GM19193 (cell line): Measurements from ENCODE around the gene ARSG.
A peak's percentile ranks its signal among the peaks of the same experiment; 100 is the strongest.

ENCODE experiments used
- POLR2A ChIP-seq: IDR thresholded peaks from 4 replicates; pipeline ENCODE4 v1.6.1; 2011; ENCODE audit not compliant: insufficient read depth, insufficient read length; ENCODE audit errors: extremely low read depth

Gene ARSG

DNA sequence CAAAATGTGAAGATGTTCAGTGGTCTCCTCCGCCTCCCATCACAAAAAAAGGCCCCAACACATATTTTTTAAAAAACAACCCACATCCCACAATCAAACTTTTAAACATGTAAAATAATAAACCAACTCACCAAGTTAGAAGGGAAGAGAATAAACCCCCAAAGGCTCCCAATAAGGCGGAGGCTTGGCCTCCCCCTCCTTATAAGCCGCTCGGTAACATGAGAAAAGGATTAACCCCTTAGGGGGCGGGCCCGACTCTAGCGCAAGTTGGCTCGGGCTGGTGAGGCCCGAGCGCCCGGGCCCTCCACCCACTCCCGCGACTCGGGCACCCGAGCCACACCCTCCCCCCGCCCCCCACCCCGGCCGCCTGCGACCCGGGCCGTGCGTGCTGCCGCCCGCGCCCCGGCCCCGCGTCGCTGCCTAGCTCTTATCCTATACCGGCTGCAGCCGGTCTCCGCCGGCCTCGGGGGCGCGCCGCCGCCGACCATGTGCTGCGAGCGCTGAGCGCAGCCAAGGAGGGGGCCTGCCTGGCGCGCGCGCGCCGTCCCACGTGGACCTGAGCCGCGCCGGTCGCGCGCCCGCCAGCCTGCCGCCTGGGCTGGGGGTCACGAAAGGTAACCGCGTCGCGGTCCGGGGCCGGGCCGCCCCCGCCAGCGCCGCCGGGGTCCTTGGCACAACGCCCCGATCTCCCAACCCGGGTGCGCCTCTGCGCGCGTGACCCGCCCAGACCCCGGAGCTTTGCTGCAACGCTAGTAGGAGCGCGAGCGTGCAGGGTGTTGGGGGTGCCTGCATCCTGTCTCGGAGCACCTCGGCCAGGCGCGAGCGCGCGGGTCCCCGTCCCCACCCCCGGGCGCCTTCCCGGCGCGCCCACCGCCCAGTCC lies at the start of gene ARSG, which contains the start of gene SLC16A6:
Gene ARSG, plus strand, starts transcription at position 541 of the 881 bp plus-strand sequence. CDS start 15,999 bp downstream, outside the sequence.
Gene SLC16A6, minus strand, starts transcription at position 173 of the 881 bp plus-strand sequence. CDS start 12,807 bp downstream, outside the sequence.
- TF ChIP-seq POLR2A = peak; percentile 66

DNA sequence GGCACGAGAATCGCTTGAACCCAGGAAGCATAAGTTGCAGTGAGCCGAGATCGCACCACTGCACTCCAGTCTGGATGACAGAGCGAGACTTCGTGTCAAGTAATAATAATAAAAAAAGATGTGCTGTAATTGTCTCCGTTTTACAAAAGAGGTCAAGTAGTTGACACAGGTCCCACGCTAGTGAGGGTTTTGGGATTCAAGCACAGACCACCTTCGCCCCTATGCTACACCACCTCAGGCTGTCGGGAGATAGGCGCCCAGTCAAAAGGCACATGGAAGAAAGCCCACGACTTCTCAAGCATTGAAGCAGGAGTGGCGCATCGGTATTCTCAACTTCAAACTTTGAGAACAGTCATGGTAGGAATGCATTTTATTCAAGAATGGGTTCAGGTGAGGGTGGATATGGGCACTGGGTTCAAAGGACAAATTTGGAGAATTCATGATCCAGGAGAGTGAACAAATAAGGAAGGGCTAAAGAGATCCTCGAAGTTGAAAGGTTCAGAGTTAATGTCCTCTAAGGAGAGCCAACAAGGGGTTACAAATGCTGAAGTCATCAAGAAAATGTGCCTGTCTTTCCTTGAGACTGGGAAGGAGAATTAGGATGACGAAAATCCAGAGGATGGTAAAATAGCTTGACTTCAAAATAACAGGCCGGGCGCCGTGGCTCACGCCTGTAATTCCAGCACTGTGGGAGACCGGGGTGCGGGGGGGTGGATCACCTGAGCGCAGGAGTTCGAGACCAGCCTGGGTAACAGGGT lies 44.8 kb upstream of the ARSG start:
- TF ChIP-seq POLR2A = no peak

DNA sequence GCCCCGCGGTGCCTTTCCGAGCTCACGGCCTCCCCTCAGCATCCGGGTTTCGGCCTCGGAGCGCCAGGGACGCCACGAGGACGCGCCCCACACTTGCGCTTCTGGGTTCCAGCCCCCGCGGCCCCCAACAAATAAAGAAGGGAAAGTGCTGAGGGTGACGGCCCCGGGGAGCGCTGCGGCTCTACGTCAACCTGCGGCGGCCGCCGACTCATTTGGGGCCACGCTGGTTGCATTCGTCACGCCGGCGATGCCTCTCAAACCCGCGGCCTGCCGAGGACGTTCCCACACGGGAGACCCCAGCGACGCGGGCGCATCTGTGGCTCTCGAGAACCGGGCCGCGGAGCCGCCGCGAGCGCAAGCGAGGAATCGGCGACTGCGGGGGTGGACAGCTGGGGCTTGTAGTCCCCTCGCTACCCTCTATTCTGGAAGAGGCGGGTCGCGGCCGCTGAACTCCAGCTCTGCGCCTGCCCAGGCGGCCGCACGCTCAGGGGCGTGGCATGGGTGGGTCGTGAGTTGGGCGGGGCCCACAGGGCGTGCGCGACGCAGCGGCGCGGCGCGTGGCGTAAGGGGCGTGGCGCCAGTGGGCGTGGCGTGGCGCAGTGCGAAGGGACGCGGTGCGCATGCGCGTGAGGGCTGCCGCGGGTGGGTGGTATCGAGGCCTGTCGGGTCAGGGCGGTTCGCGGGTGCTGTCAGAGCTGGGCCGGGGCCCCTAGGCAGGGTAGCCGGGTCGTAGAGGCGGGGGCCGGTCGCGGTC lies 43.7 kb upstream of the ARSG start, which contains the start of gene AMZ2:
Gene AMZ2, plus strand, starts transcription at position 599 of the 754 bp plus-strand sequence. CDS start 2,145 bp downstream, outside the sequence.
- peak; percentile 94 for TF ChIP-seq POLR2A

DNA sequence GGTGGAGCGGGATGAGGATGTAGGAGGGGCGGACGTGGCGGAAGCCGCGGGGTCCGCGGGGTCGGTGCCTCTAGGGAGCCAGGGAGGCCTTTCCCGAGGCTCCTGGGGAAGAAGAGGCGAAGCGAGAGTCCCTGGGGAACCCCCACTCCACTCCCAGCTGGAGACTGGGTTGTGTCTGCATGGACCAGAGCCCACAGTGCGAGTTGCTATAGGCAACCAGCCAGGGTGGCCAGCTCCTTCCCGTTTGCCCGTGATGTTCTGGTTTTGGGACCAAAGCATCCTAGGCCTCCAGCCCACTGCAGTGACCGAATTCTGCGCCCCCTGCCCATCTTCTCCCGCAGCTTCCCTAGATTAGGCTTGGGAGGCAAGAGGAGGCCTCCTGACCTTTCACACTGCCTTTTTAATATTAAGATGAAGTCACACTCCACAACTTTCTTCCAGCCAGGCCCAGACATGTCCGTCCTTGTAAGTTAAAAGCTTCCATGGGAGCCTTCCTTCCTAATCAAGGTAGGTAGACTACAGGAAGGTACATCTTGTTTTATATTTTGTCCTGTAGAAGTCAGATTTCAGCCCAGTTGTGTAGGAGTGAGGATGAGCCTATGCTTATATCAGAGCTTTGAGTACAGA lies 43.0 kb upstream of the ARSG start:
- no peak for TF ChIP-seq POLR2A

DNA sequence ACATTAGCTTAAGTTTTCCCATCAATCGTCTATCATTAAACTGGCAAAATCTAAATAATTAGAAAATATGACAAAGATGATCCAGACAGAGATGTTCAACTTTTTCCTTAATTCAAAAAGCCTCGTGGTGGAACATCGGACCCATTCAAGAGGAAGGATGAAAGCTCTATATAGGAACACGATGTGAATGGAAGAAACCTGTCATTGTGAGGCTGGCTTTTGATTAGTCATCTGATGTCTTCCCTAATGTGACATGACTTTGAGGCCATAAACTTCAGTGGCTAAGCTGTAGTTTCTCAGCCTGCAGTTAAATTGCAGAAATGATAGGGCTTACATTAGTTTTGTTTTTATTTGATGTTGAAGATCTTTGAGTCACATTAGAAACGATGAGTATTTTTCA lies 42.4 kb upstream of the ARSG start:
- no peak for TF ChIP-seq POLR2A

DNA sequence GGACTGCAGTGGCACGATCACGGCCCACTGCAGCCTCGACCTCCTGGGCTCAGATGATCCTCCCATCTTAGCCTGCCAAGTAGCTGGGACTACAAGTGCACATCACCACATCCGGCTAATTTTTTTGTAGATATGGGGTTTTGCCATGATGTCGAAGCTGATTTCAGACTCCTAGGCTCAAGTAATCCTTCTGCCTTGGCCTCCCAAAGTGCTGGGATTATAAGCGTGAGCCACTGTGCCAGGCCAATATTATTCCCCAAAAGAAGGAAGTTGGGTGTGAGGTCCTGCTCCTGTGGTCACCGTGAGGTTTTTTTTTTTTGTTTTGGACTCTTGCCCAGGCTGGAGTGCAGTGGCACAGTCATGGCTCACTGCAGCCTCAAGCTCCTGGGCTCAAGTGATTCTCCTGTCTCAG lies 41.9 kb upstream of the ARSG start:
- no peak for TF ChIP-seq POLR2A

DNA sequence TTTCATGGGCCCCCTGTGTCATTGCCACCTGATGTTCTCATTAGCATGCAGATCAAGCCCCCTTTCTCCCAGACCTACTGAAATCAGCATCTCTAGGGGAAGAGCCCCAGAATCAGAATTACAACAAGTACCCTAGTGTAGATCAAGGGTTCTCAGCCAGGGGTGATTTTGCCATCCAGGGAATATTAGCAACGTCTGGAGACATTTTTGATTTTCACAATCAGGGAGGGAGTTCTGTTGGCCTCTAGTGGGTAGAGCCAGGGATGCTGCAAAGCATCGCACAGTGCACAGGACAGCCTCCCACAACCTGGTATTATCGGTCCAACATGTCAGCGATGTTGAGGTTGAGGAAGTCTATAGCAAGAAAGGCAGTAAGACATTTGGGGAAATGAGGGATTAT lies 36.1 kb upstream of the ARSG start:
- no peak for TF ChIP-seq POLR2A

DNA sequence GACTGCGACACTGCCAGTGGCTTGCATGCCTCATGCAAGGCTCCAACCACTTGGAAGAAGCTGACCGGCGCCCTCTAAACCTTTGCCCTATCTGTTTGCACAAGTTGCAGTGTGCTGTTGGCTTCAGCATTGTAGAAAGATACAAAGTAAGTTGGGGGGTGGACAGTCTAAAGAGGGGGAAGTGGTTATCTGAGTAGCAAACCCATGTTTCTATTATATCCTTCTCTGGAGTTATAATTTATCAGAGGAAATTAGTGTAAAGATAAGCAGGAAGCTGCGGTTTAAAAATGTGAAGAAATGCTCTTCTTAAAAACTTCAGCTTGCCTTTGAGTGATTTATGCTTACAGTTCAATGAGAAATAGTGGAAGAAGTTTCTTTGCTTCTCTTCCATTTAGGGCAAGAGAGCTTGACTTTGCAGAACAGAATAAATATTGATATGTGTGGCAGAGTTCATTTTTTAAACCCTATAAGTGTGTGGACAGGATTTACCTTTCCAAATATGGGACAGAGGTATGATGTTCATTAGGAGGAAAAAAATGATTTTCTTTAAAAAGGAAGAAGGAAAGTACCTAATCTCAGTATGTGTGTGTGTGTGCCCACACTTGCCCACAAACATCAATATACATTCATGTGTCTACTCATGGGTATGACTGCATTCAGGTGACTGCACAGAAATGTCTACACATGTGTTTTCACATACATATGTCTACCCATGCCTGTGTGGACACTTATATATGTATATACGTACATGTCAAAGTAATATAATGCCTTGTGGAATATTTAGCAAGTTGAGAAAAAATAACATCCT lies 35.4 kb upstream of the ARSG start:
- TF ChIP-seq POLR2A = no peak

DNA sequence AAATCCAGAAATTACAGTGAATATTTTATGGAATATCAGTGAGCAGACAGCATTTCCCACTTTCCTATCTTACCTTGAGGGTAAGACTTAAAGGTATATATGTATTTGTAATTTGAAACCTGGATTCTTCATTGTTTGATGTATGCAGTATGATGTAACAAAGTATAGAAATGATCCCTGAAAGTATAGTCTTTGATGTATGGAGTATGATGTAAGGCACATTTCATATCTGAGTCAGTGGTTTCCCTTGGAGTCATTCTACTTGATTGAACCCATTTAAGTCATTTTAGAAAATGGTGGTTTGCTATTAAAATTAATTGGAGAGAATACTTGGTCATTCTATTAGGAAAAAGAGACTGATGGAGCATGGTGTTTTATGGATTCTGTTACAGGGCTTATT lies 33.4 kb upstream of the ARSG start:
- TF ChIP-seq POLR2A = no peak

DNA sequence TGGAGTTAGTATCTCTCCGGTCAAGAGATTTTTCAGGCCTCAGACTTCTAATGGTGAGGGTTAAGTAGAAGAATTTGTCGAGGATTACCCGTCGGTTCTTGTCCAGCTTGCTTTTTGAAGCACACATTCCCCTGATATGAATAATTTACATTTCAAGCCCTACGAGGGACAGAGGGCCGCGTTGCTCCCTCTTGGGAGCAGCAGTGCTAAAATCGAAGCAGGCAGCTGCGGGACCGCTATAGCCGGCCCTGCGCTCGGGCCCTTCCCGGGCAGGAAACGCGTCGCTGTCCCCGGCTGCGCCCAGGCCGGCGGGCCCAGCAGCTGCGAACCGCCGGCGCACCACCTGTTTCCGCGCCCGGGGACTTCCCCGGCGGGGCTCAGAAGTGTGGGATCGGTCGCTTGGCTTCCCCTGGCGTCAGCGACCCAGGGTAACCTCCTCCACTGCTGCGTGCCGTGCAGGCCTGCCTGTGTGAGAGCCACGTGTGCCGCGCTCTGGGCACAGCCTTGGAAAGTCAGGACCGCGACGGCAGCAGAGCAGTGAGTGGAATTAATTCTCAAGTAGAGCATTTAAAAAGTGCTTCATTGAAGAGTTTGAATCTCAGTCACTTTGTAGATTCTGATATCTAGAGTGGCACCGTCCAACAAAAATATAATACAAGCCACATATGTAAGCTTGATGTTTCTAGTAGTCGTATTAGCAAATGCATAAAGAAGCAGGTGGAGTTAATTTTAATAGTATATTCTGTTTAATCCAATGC lies 32.2 kb upstream of the ARSG start:
- TF ChIP-seq POLR2A = peak; percentile 25

DNA sequence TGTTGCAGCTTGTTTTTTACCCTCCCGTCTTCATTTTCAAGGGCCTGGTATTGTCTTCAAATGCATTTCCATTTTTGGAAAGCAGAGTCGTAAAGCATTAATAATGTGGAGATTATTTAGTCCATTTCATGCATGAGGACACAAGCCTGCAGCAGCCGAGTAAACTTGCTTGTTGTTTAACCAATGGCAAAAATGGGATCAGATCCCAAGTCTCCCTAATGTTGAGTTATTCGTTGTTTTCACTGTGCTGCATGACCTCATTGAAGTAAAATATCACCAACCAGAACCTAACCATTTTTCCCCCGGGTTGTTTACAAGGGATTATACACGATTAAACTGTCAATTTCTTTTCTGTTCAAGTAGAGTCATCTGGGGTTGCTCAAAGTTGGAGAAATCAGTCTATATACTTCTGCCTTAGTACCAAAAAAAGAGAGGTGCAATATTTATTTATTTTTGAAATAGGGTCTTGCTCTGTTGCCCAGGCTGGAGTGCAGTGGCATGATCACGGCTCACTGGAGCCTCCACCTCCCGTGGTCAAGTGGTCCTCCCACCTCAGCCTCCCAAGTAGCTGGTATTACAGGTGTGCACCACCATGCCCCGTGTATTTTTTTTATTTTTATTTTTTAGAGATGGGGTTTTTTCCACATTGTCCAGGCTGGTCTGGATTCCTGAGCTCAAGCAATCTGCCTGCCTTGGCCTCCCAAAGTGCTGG lies 31.1 kb upstream of the ARSG start:
- no peak for TF ChIP-seq POLR2A

DNA sequence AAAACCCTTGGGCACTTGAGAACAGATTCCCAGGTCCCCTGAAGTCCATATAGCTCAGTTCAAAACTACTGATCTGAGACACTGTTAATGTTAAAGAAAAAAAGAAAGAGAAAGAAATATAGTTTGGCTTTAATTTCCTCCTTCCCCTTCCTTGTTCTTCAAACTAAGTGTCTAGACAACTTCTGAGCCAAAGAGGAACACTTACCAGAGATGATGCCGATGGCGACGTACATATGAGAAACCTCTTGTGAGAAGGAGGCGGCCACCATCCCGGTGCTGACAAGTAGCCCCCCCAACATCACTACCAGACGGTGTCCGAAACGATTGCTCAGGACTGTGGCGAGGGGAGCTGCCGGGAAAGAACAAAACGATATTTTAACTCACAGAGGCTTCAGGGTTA lies 17.6 kb upstream of the ARSG start:
- TF ChIP-seq POLR2A = no peak

DNA sequence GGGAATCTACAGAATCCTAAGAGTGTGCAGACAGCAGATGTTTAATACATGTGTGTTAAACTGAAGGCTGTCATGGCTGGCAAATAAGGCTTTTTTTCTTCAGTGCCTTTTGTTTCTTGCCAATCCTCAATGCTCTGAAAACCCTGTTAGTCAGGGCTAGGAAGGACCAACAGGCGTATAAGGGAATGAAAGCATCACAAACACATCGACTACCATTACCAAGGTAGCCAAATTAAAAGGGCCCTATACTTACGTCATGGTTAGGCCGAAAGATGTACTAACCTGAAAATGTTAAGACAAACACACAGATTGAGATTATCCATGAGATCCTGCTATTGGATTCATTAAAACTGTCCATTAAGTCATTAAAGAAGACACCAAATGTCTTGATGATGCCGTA lies 13.5 kb upstream of the ARSG start:
- TF ChIP-seq POLR2A = no peak

DNA sequence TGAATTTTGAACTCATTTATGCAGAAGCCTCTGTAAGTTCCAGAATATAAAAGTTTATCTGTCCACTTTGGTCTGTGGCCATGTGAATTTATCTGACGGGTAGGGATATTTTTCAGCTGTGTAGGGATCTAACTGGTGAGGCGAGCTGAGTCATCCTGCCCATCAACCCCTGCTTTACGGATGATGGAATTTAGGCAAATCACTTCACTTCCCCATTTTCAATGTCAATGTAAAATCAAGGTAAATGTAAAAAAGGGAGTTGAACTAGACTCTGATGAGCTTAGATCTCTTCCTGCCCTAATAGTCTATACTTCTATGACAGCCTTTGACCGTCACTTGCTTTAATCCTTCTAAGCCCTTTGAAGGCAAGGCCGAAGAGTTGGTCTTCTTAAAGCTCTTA lies 2.9 kb upstream of the ARSG start:
- peak; percentile 47 for TF ChIP-seq POLR2A
